Prostate gland (tissue), 2 donors: ENCODE measurements around the gene HPCAL4.

ENCODE experiments used
- CTCF ChIP-seq, 4 experiments: fragments of 200-600 bp in 2 of 4; fragments of 450-650 bp in 2 of 4; sonication (generic) in 2 of 4; IDR thresholded peaks; 1 replicate in 3 of 4; 2 replicates in 1 of 4; pipeline ENCODE4 v1.5.1; 2016 to 2019; ENCODE audit warnings: antibody characterized with exemption in 4 of 4, mild to moderate bottlenecking in 2 of 4, moderate library complexity in 2 of 4
- POLR2A ChIP-seq: fragments of 450-650 bp; IDR thresholded peaks from one replicate; pipeline ENCODE4 v1.6.1; 2016; ENCODE audit warnings: antibody characterized with exemption, mild to moderate bottlenecking

DNA sequence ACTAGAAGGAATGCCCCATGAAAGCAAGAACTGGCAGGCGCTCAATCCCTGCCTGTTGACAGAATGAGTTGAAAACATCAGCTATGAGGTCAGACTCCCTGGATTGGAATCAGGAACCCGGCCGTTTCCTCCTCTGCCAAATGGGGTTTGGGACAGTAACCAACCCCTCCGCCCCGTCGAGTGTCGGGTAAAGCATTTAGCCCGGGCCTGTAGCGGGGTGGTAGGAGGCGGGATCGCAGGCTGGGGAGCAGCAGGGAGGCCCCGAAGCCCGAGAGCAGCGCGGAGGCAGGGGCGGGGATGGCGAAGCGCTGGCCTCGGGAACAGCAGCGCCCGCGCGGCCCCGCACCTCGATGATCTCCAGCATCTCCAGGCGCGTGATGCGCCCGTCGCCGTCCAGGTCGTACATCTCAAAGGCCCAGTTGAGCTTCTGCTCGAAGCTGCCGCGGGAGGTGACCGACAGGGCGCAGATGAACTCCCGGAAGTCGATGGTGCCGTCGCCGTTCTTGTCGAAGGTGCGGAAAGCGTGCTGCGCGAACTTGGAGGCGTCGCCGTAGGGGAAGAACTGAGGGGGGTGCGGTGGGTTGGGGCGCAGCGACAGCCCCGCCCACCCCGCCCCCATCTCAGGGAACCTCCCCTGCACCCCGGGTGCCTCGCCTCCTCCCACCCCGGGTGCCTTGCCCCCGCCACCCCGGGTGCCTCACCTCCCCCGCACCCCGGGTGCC lies 7.5 kb downstream of the HPCAL4 start:
- no peak for TF ChIP-seq CTCF (IDR thresholded peaks at IDR 0.05)
- TF ChIP-seq POLR2A, result no peak
